Activated B cell treated with CpG ODN at 0.5 μM for 24 hours (primary cell): ENCODE measurements around the gene KANSL3. TPM values are rescaled to one million over a fixed set of nuclear protein-coding genes. Genes with fewer than 3 reads are reported as not detected.

Experiments used
- ATAC-seq: fragments of 200-7000 bp; cut with Tn5 transposase; one replicate; pipeline ENCODE4 v1.10.0; 2021; ENCODE audit warnings: low read depth, mild to moderate bottlenecking, moderate library complexity
- CTCF ChIA-PET: fragments of 350-600 bp; sonication (Branson Sonifier 250); formaldehyde crosslinking; loops from one replicate; lab custom pipeline; 2021; ENCODE audit warnings: antibody characterized with exemption; lab: Charles Lee
- POLR2A ChIA-PET: fragments of 350-600 bp; sonication (Branson Sonifier 250); formaldehyde crosslinking; loops from one replicate; lab custom pipeline; 2021; ENCODE audit warnings: antibody characterized with exemption; lab: Charles Lee
- DNase-seq: peaks from one replicate; pipeline ENCODE4 v3.0.0; 2022
- H3K27ac Mint-ChIP-seq: one replicate; pipeline ENCODE4 v1.8.0; 2020; ENCODE audit warnings: mixed read lengths
- H3K27me3 Mint-ChIP-seq: one replicate; pipeline ENCODE4 v1.8.0; 2021; ENCODE audit warnings: mixed read lengths
- H3K36me3 Mint-ChIP-seq: one replicate; pipeline ENCODE4 v1.8.0; 2021; ENCODE audit warnings: low read depth, mixed read lengths
- H3K4me1 Mint-ChIP-seq: one replicate; pipeline ENCODE4 v1.8.0; 2021; ENCODE audit warnings: mixed read lengths
- H3K4me3 Mint-ChIP-seq: one replicate; pipeline ENCODE4 v1.8.0; 2020; ENCODE audit warnings: mild to moderate bottlenecking, mixed read lengths
- H3K9me3 Mint-ChIP-seq: one replicate; pipeline ENCODE4 v1.8.0; 2020; ENCODE audit warnings: mixed read lengths
- CTCF ChIP-seq: fragments of 200-600 bp; IDR thresholded peaks from one replicate; pipeline ENCODE4 v1.8.0; 2022; ENCODE audit warnings: antibody characterized with exemption, mild to moderate bottlenecking
- intact Hi-C: fragments of 100-400 bp; cut with micrococcal nuclease; formaldehyde crosslinking; loops from one replicate; pipeline ENCODE4 v1.15.1; 2024
- total RNA-seq: library from RNA; stranded (reverse); gene quantifications from 2 replicates; pipeline ENCODE4 v1.2.3, GENCODE V29; 2022

KANSL3 gene
- total RNA-seq, 1 donor from 2014 or later: 31.4 TPM

- ChIA-PET CTCF (no interaction called here), POLR2A (interaction anchor here (1.2 kb wide), 1 partner anchor 33 kb away, joined by 3 read pairs; no protein-coding TSS in a partner anchor)
- peaks cover 89% of the 10 kb centered on the region for H3K36me3 Mint-ChIP-seq
- DNase-seq (no peak), ATAC-seq (no peak)
- no peaks in the 10 kb centered on the region for H3K9me3 Mint-ChIP-seq
- no peaks in the 10 kb centered on the region for H3K4me1 Mint-ChIP-seq
- H3K27me3 Mint-ChIP-seq: no peaks in the 10 kb centered on the region
- TF ChIP-seq CTCF: no peak
- no peak overlapping the region for H3K4me3 Mint-ChIP-seq
- no peak overlapping the region for H3K27ac Mint-ChIP-seq
- intact Hi-C loops: loop anchor here (5.0 kb wide), 1 partner anchor 358 kb away; no protein-coding TSS in a partner anchor
Observed at GRCh38 chr2:96604104-96604503, 34.0 kb downstream of the KANSL3 start.

GRCh38 chr2:96602330-96602823 is 35.7 kb downstream of the KANSL3 start:
- intact Hi-C loops: loop anchor here (1.0 to 5.0 kb wide), 2 partner anchors 199 to 360 kb away; no protein-coding TSS in a partner anchor
- H3K27me3 Mint-ChIP-seq: no peaks in the 10 kb centered on the region
- no peaks in the 10 kb centered on the region for H3K4me1 Mint-ChIP-seq
- no peaks in the 10 kb centered on the region for H3K9me3 Mint-ChIP-seq
- no peak overlapping the region for H3K27ac Mint-ChIP-seq
- H3K4me3 Mint-ChIP-seq: no peak overlapping the region
- no peak for TF ChIP-seq CTCF
- ChIA-PET POLR2A (no interaction called here), CTCF (interaction anchor here (1.7 kb wide), 1 partner anchor 199 kb away, joined by 4 read pairs; no protein-coding TSS in a partner anchor)
- peaks cover 86% of the 10 kb centered on the region for H3K36me3 Mint-ChIP-seq
- no peak for ATAC-seq
- DNase-seq: no peak

GRCh38 chr2:96601382-96602292 is 36.5 kb downstream of the KANSL3 start:
- DNase-seq (no peak), ATAC-seq (no peak)
- H3K27me3 Mint-ChIP-seq: no peaks in the 10 kb centered on the region
- no peak overlapping the region for H3K27ac Mint-ChIP-seq
- no peak for TF ChIP-seq CTCF
- H3K4me1 Mint-ChIP-seq: no peaks in the 10 kb centered on the region
- peaks cover 85% of the 10 kb centered on the region for H3K36me3 Mint-ChIP-seq
- POLR2A ChIA-PET: no interaction called here
- H3K9me3 Mint-ChIP-seq: no peaks in the 10 kb centered on the region
- CTCF ChIA-PET: interaction anchor here (1.7 kb wide), 1 partner anchor 199 kb away, joined by 4 read pairs; no protein-coding TSS in a partner anchor
- H3K4me3 Mint-ChIP-seq: no peak overlapping the region
- intact Hi-C loops: loop anchor here (1.0 to 5.0 kb wide), 2 partner anchors 200 to 361 kb away; no protein-coding TSS in a partner anchor

- DNase-seq: no peak
- H3K27me3 Mint-ChIP-seq: no peaks in the 10 kb centered on the region
- no peak for ATAC-seq
- intact Hi-C loops: loop anchor here (5.0 kb wide), 1 partner anchor 362 kb away; no protein-coding TSS in a partner anchor
- ChIA-PET POLR2A (no interaction called here), CTCF (no interaction called here)
- peaks cover 81% of the 10 kb centered on the region for H3K36me3 Mint-ChIP-seq
- no peak overlapping the region for H3K4me3 Mint-ChIP-seq
- no peaks in the 10 kb centered on the region for H3K9me3 Mint-ChIP-seq
- no peak for TF ChIP-seq CTCF
- no peaks in the 10 kb centered on the region for H3K4me1 Mint-ChIP-seq
- H3K27ac Mint-ChIP-seq: no peak overlapping the region
Observed at GRCh38 chr2:96599941-96600340, 38.2 kb downstream of the KANSL3 start.

DNA sequence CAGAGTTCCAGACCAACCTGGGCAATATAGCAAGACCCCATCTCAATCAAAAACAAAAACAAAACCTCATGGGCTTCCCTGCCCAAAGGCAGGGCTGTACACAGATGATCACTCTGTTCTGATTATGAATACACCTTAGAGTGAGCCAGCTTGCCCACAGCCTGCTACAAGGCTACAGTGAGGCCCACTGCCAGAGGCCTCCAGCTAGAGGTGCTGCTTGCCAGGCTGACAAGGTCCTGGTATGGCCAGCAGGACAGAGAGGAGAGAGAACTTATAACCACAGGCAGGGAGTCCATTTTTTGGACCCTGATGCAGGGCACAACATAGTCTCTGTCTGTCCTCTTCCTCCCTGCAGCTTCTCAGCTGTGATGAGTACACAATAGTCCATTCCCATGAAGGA is 41.5 kb downstream of the KANSL3 start:
- Mint-ChIP-seq H3K4me3 (no peak overlapping the region), H3K27ac (no peak overlapping the region), H3K27me3 (no peaks in the 10 kb centered on the region), H3K36me3 (peaks cover 88% of the 10 kb centered on the region), H3K4me1 (no peaks in the 10 kb centered on the region), H3K9me3 (no peaks in the 10 kb centered on the region)
- ATAC-seq (no peak), DNase-seq (no peak)
- POLR2A ChIA-PET: no interaction called here
- no peak for TF ChIP-seq CTCF
- CTCF ChIA-PET: no interaction called here
- intact Hi-C loops: no loop called here
